Measurements from ENCODE around the gene DMAC2L.

Gene DMAC2L

GRCh38 chr14:50320283-50320682 is 8.2 kb downstream of the DMAC2L start:
- peaks cover 0 to 4% of the 10 kb centered on the region in 2 experiments for H3K36me3 ChIP-seq (ENCODE audit: control insufficient read depth in 1 of 2, insufficient read depth in 2 of 2, low read length in 2 of 2)
- H2BK120ac ChIP-seq (ENCODE audit: insufficient read depth, low read length, poor library complexity): no peak overlapping the region
- H4K12ac ChIP-seq (ENCODE audit: low read depth, low read length): no peak overlapping the region
- no peak overlapping the region for H2AFZ ChIP-seq (ENCODE audit: insufficient read depth, low read length, poor library complexity)
- H4K91ac ChIP-seq (ENCODE audit: low read depth, low read length): no peak overlapping the region
- no peaks in the 10 kb centered on the region for H3K9me3 ChIP-seq (ENCODE audit: insufficient read depth, low read depth, low read length)
- no peak overlapping the region for H4K8ac ChIP-seq (ENCODE audit: low read depth, low read length)
- H3K4ac ChIP-seq (ENCODE audit: low read depth, low read length): no peak overlapping the region
- no peak overlapping the region for H2AK5ac ChIP-seq (ENCODE audit: low read length)
- H3K79me1 ChIP-seq (ENCODE audit: low read length): no peaks in the 10 kb centered on the region
- H3K23ac ChIP-seq (ENCODE audit: low read length): no peak overlapping the region
- no peak overlapping the region for H3K4me3 ChIP-seq (ENCODE audit: low read depth, low read length)
- H3K79me2 ChIP-seq (ENCODE audit: control insufficient read depth, insufficient read depth, low read length, poor library complexity): no peaks in the 10 kb centered on the region
- H3K14ac ChIP-seq (ENCODE audit: low read length): no peak overlapping the region
- no peak overlapping the region for H3K18ac ChIP-seq (ENCODE audit: low read length)
- DNase-seq: peak; percentile 29 to 48
- no CpG with 5 or more reads among the region's 8 CpGs for WGBS (ENCODE audit: extremely low coverage, insufficient coverage, insufficient read length)
- no peak overlapping the region for H3K9ac ChIP-seq (ENCODE audit: low read length)
- no peak overlapping the region for H2BK12ac ChIP-seq (ENCODE audit: low read length)
- H3K4me2 ChIP-seq (ENCODE audit: low read length): no peak overlapping the region
- H2BK5ac ChIP-seq (ENCODE audit: low read depth, low read length, poor library complexity): no peak overlapping the region
- no peak overlapping the region for H3K27ac ChIP-seq (ENCODE audit: low read depth, low read length)
- H3K27me3 ChIP-seq (ENCODE audit: insufficient read depth, low read length): no peaks in the 10 kb centered on the region
- H3K4me1 ChIP-seq (ENCODE audit: control insufficient read depth in 1 of 2, insufficient read depth in 2 of 2, low read length in 2 of 2): peaks cover 0 to 2% of the 10 kb centered on the region in 2 experiments

GRCh38 chr14:50321009-50321660 is 9.0 kb downstream of the DMAC2L start:
- Histone ChIP-seq H3K9ac (ENCODE audit: low read length) (no peak overlapping the region), H2AK5ac (ENCODE audit: low read length) (no peak overlapping the region), H2BK120ac (ENCODE audit: insufficient read depth, low read length, poor library complexity) (no peak overlapping the region), H4K12ac (ENCODE audit: low read depth, low read length) (no peak overlapping the region), H3K4me2 (ENCODE audit: low read length) (peak overlapping the region; percentile 27), H3K23ac (ENCODE audit: low read length) (no peak overlapping the region), H3K9me3 (ENCODE audit: insufficient read depth, low read depth, low read length) (no peaks in the 10 kb centered on the region), H3K14ac (ENCODE audit: low read length) (no peak overlapping the region), H2BK12ac (ENCODE audit: low read length) (no peak overlapping the region), H3K27me3 (ENCODE audit: insufficient read depth, low read length) (no peaks in the 10 kb centered on the region), H3K4ac (ENCODE audit: low read depth, low read length) (no peak overlapping the region), H3K79me1 (ENCODE audit: low read length) (no peaks in the 10 kb centered on the region), H3K18ac (ENCODE audit: low read length) (no peak overlapping the region), H3K4me1 (ENCODE audit: control insufficient read depth in 1 of 2, insufficient read depth in 2 of 2, low read length in 2 of 2) (peaks cover 0 to 2% of the 10 kb centered on the region in 2 experiments), H2AFZ (ENCODE audit: insufficient read depth, low read length, poor library complexity) (no peak overlapping the region), H2BK5ac (ENCODE audit: low read depth, low read length, poor library complexity) (no peak overlapping the region), H3K27ac (ENCODE audit: low read depth, low read length) (no peak overlapping the region), H4K8ac (ENCODE audit: low read depth, low read length) (no peak overlapping the region), H3K4me3 (ENCODE audit: low read depth, low read length) (no peak overlapping the region), H3K79me2 (ENCODE audit: control insufficient read depth, insufficient read depth, low read length, poor library complexity) (no peaks in the 10 kb centered on the region), H3K36me3 (ENCODE audit: control insufficient read depth in 1 of 2, insufficient read depth in 2 of 2, low read length in 2 of 2) (peaks cover 0 to 4% of the 10 kb centered on the region in 2 experiments), H4K91ac (ENCODE audit: low read depth, low read length) (no peak overlapping the region)
- DNase-seq: peak; percentile 62 to 85
- WGBS (ENCODE audit: extremely low coverage, insufficient coverage, insufficient read length): no CpG with 5 or more reads among the region's 9 CpGs

GRCh38 chr14:50331596-50331995 is 19.5 kb downstream of the DMAC2L start:
- Histone ChIP-seq H4K12ac (ENCODE audit: low read depth, low read length) (no peak overlapping the region), H3K4ac (ENCODE audit: low read depth, low read length) (no peak overlapping the region), H3K9me3 (ENCODE audit: insufficient read depth, low read depth, low read length) (no peaks in the 10 kb centered on the region), H4K8ac (ENCODE audit: low read depth, low read length) (no peak overlapping the region), H3K4me2 (ENCODE audit: low read length) (no peak overlapping the region), H3K36me3 (ENCODE audit: control insufficient read depth in 1 of 2, insufficient read depth in 2 of 2, low read length in 2 of 2) (peaks cover 2% of the 10 kb centered on the region in 2 experiments), H2BK12ac (ENCODE audit: low read length) (no peak overlapping the region), H2BK5ac (ENCODE audit: low read depth, low read length, poor library complexity) (no peak overlapping the region), H3K18ac (ENCODE audit: low read length) (no peak overlapping the region), H2AK5ac (ENCODE audit: low read length) (no peak overlapping the region), H3K79me1 (ENCODE audit: low read length) (peaks cover 5% of the 10 kb centered on the region), H3K4me1 (ENCODE audit: control insufficient read depth in 1 of 2, insufficient read depth in 2 of 2, low read length in 2 of 2) (peaks cover 4 to 17% of the 10 kb centered on the region in 2 experiments), H3K9ac (ENCODE audit: low read length) (no peak overlapping the region), H3K4me3 (ENCODE audit: low read depth, low read length) (no peak overlapping the region), H2AFZ (ENCODE audit: insufficient read depth, low read length, poor library complexity) (no peak overlapping the region), H3K27me3 (ENCODE audit: insufficient read depth, low read length) (no peaks in the 10 kb centered on the region), H3K23ac (ENCODE audit: low read length) (no peak overlapping the region), H3K79me2 (ENCODE audit: control insufficient read depth, insufficient read depth, low read length, poor library complexity) (no peaks in the 10 kb centered on the region), H3K27ac (ENCODE audit: low read depth, low read length) (no peak overlapping the region), H4K91ac (ENCODE audit: low read depth, low read length) (no peak overlapping the region), H2BK120ac (ENCODE audit: insufficient read depth, low read length, poor library complexity) (no peak overlapping the region), H3K14ac (ENCODE audit: low read length) (no peak overlapping the region)
- DNase-seq: no peak

GRCh38 chr14:50333014-50333509 is 20.9 kb downstream of the DMAC2L start:
- H4K91ac ChIP-seq (ENCODE audit: low read depth, low read length): no peak overlapping the region
- H2BK120ac ChIP-seq (ENCODE audit: insufficient read depth, low read length, poor library complexity): no peak overlapping the region
- no peak overlapping the region for H3K18ac ChIP-seq (ENCODE audit: low read length)
- H3K23ac ChIP-seq (ENCODE audit: low read length): no peak overlapping the region
- no peak overlapping the region for H4K8ac ChIP-seq (ENCODE audit: low read depth, low read length)
- H3K4ac ChIP-seq (ENCODE audit: low read depth, low read length): no peak overlapping the region
- no CpG with 5 or more reads among the region's 3 CpGs for WGBS (ENCODE audit: extremely low coverage, insufficient coverage, insufficient read length)
- no peaks in the 10 kb centered on the region for H3K9me3 ChIP-seq (ENCODE audit: insufficient read depth, low read depth, low read length)
- H3K79me1 ChIP-seq (ENCODE audit: low read length): peaks cover 5% of the 10 kb centered on the region
- no peak overlapping the region for H2BK12ac ChIP-seq (ENCODE audit: low read length)
- H4K12ac ChIP-seq (ENCODE audit: low read depth, low read length): no peak overlapping the region
- H3K27ac ChIP-seq (ENCODE audit: low read depth, low read length): no peak overlapping the region
- no peak overlapping the region for H3K9ac ChIP-seq (ENCODE audit: low read length)
- no peaks in the 10 kb centered on the region for H3K79me2 ChIP-seq (ENCODE audit: control insufficient read depth, insufficient read depth, low read length, poor library complexity)
- H2AFZ ChIP-seq (ENCODE audit: insufficient read depth, low read length, poor library complexity): no peak overlapping the region
- H3K27me3 ChIP-seq (ENCODE audit: insufficient read depth, low read length): no peaks in the 10 kb centered on the region
- no peak overlapping the region for H2AK5ac ChIP-seq (ENCODE audit: low read length)
- no peak overlapping the region for H3K4me2 ChIP-seq (ENCODE audit: low read length)
- peaks cover 4 to 17% of the 10 kb centered on the region in 2 experiments for H3K4me1 ChIP-seq (ENCODE audit: control insufficient read depth in 1 of 2, insufficient read depth in 2 of 2, low read length in 2 of 2)
- no peak overlapping the region for H3K4me3 ChIP-seq (ENCODE audit: low read depth, low read length)
- no peak overlapping the region for H2BK5ac ChIP-seq (ENCODE audit: low read depth, low read length, poor library complexity)
- DNase-seq: peak; percentile 86 to 95
- peaks cover 2% of the 10 kb centered on the region in 2 experiments for H3K36me3 ChIP-seq (ENCODE audit: control insufficient read depth in 1 of 2, insufficient read depth in 2 of 2, low read length in 2 of 2)
- H3K14ac ChIP-seq (ENCODE audit: low read length): no peak overlapping the region
